Endothelial cell of umbilical vein (primary cell): Measurements from ENCODE around the gene RBM4. TPM values are rescaled to one million over a fixed set of nuclear protein-coding genes. Genes with fewer than 3 reads are reported as not detected.

ENCODE experiments used
- BruUV-seq: library from RNA; stranded (reverse); fragments of 400-500 nt; replicated peaks from 2 replicates; lab custom pipeline; 2021; lab: Mats Ljungman, UMichigan
- CTCF ChIA-PET: fragments of 300-600, 350-600 bp; sonication (Branson Sonifier 250); formaldehyde crosslinking; loops from one replicate; lab custom pipeline; 2021; ENCODE audit warnings: antibody characterized with exemption, inconsistent platforms; lab: Charles Lee
- POLR2A ChIA-PET: fragments of 300-600, 350-600 bp; sonication (Branson Sonifier 250); formaldehyde crosslinking; loops from one replicate; lab custom pipeline; 2021; ENCODE audit warnings: antibody characterized with exemption, inconsistent platforms; lab: Charles Lee
- DNase-seq: peaks from one replicate; pipeline ENCODE4 v3.0.0-alpha.2; 2011; ENCODE audit warnings: low read depth, low spot score
- FAIRE-seq: peaks from 2 replicates; lab custom pipeline; 2011; peaks lifted over from hg19 to GRCh38; lab: Jason Lieb, UNC
- H2AFZ ChIP-seq: 2 replicates; pipeline ENCODE4 v1.6.0; 2012; ENCODE audit warnings: low read depth, low read length, control low read depth, inconsistent platforms
- H3K27ac ChIP-seq: 2 replicates; pipeline ENCODE4 v1.5.1; 2011; ENCODE audit warnings: low read depth, mild to moderate bottlenecking, control low read depth, low read length, moderate library complexity; ENCODE audit not compliant: insufficient read depth
- H3K27me3 ChIP-seq, 2 experiments: 2 replicates each; pipeline versions ENCODE4 v1.6.0 to v1.6.1; 2011; ENCODE audit warnings: low read length in 2 of 2, mixed read lengths in 1 of 2; ENCODE audit not compliant: control insufficient read depth in 2 of 2, insufficient read depth in 2 of 2
- H3K36me3 ChIP-seq, 2 experiments: 2 replicates in 1 of 2; 3 replicates in 1 of 2; pipeline ENCODE4 v1.5.1; 2011; ENCODE audit warnings: low read length in 2 of 2, mild to moderate bottlenecking in 1 of 2, moderate library complexity in 1 of 2; ENCODE audit not compliant: control insufficient read depth in 2 of 2, insufficient read depth in 2 of 2; ENCODE audit errors: extremely low read depth in 1 of 2
- H3K4me1 ChIP-seq: 3 replicates; pipeline ENCODE4 v1.5.1; 2011; ENCODE audit warnings: mild to moderate bottlenecking, low read length; ENCODE audit not compliant: control insufficient read depth, insufficient read depth; ENCODE audit errors: extremely low read depth
- H3K4me2 ChIP-seq: 2 replicates; pipeline ENCODE4 v1.6.1; 2011; ENCODE audit warnings: low read length, control low read depth, mixed read lengths; ENCODE audit not compliant: insufficient read depth
- H3K4me3 ChIP-seq, 3 experiments: fragments of 200-600 bp in 1 of 3; sonication (generic), shearing (Covaris generic) in 1 of 3; replicated peaks in 1 of 3; 2 replicates each; pipeline ENCODE4 v1.5.1; 2011 to 2016; ENCODE audit warnings: control low read depth in 3 of 3, low read length in 3 of 3, mild to moderate bottlenecking in 2 of 3, inconsistent platforms in 1 of 3, low read depth in 1 of 3, moderate library complexity in 1 of 3; ENCODE audit not compliant: insufficient read depth in 1 of 3
- H3K79me2 ChIP-seq: 2 replicates; pipeline ENCODE4 v1.6.0; 2012; ENCODE audit warnings: low read length, inconsistent platforms; ENCODE audit not compliant: control insufficient read depth, insufficient read depth
- H3K9ac ChIP-seq: replicated peaks from 2 replicates; pipeline ENCODE3; 2011; ENCODE audit warnings: low read length, control low read depth; ENCODE audit not compliant: insufficient read depth; ENCODE audit errors: extremely low read depth
- H3K9me1 ChIP-seq: replicated peaks from 3 replicates; pipeline ENCODE4 v1.6.0; 2011; ENCODE audit warnings: mild to moderate bottlenecking, low read length; ENCODE audit not compliant: control insufficient read depth, insufficient read depth; ENCODE audit errors: extremely low read depth
- H3K9me3 ChIP-seq: replicated peaks from 2 replicates; pipeline ENCODE4 v1.5.1; 2012; ENCODE audit warnings: low read length, inconsistent platforms; ENCODE audit not compliant: control insufficient read depth, insufficient read depth
- H4K20me1 ChIP-seq: replicated peaks from 2 replicates; pipeline ENCODE3; 2011; ENCODE audit warnings: mild to moderate bottlenecking, low read length; ENCODE audit not compliant: control insufficient read depth, insufficient read depth; ENCODE audit errors: extremely low read depth
- CTCF ChIP-seq, 2 donors: IDR thresholded peaks; 1 replicate in 1 of 2; 2 replicates in 1 of 2; pipeline ENCODE4 v1.5.1; 2011; ENCODE audit warnings: low read length in 2 of 2, mild to moderate bottlenecking in 2 of 2, moderate library complexity in 2 of 2, control low read depth in 1 of 2, inconsistent platforms in 1 of 2, low read depth in 1 of 2; ENCODE audit not compliant: insufficient read depth in 1 of 2; ENCODE audit errors: extremely low read depth in 1 of 2
- EZH2 ChIP-seq: IDR thresholded peaks from 2 replicates; pipeline ENCODE4 v1.6.1; 2012; ENCODE audit warnings: borderline replicate concordance, low read depth, mild to moderate bottlenecking, moderate library complexity, low read length, inconsistent platforms; ENCODE audit not compliant: severe bottlenecking
- FOS ChIP-seq: IDR thresholded peaks from 2 replicates; pipeline ENCODE4 v1.6.1; 2011; ENCODE audit warnings: mild to moderate bottlenecking, low read length, moderate library complexity, borderline replicate concordance; ENCODE audit not compliant: insufficient read depth
- GATA2 ChIP-seq: IDR thresholded peaks from 2 replicates; pipeline ENCODE4 v1.7.0; 2011; ENCODE audit warnings: low read depth, mild to moderate bottlenecking, moderate library complexity, mixed read lengths, low read length; ENCODE audit not compliant: insufficient read length, insufficient read depth
- JUN ChIP-seq: IDR thresholded peaks from 2 replicates; pipeline ENCODE4 v1.6.1; 2011; ENCODE audit warnings: borderline replicate concordance, low read depth; ENCODE audit not compliant: insufficient read length, insufficient read depth
- MAX ChIP-seq: IDR thresholded peaks from 2 replicates; pipeline ENCODE4 v1.6.1; 2011; ENCODE audit not compliant: insufficient read depth, insufficient read length
- MYC ChIP-seq: IDR thresholded peaks from one replicate; pipeline ENCODE4 v1.6.1; 2011; ENCODE audit warnings: mild to moderate bottlenecking, low read depth, low read length
- POLR2A ChIP-seq: IDR thresholded peaks from 2 replicates; pipeline ENCODE4 v1.6.1; 2012; ENCODE audit warnings: low read depth, mild to moderate bottlenecking, control low read depth, low read length
- POLR2AphosphoS5 ChIP-seq: IDR thresholded peaks from 2 replicates; pipeline ENCODE4 v1.6.1; 2012; ENCODE audit warnings: low read depth, mild to moderate bottlenecking, control low read depth, low read length, moderate library complexity; ENCODE audit not compliant: insufficient read depth
- dilution Hi-C: fragments of 300-500 bp; cut with MboI; formaldehyde crosslinking; loops from one replicate; pipeline ENCODE4 v1.15.0; 2019; ENCODE audit warnings: low sequenced_read_pairs; ENCODE audit not compliant: extremely low pct_ligation_motif_present
- intact Hi-C: fragments of 100-400 bp; cut with micrococcal nuclease; formaldehyde crosslinking; loops from one replicate; pipeline ENCODE4 v1.10.0; 2022
- polyA plus RNA-seq, 4 experiments: library from polyadenylated mRNA; depleted of rRNA in 3 of 4; stranded (reverse) in 3 of 4; unstranded in 1 of 4; fragments of >200 nt; gene quantifications; 2 replicates each; pipeline versions ENCODE4 v1.2.1 to v1.2.3, GENCODE V29; 2011 to 2012; ENCODE audit warnings: missing spikeins in 1 of 4
- total RNA-seq: library from RNA; stranded (reverse); gene quantifications from 2 replicates; pipeline ENCODE4 v1.2.3, GENCODE V29; 2021

RBM4 gene
- total and polyA plus RNA-seq, 2 donors (not counting 3 experiments of a cell fraction or from before 2014, with no cell fraction given) = 153 to 361 TPM

- DNase-seq = no peak
- no peak overlapping the region for H3K4me3 ChIP-seq
- no peak for FAIRE-seq
- H3K36me3 ChIP-seq = no peaks in the 10 kb centered on the region
- no peak overlapping the region for H2AFZ ChIP-seq
- no peaks in the 10 kb centered on the region for H3K9me3 ChIP-seq
- TF ChIP-seq MAX (no peak), MYC (no peak), JUN (no peak), FOS (no peak), GATA2 (no peak), CTCF (IDR thresholded peaks at IDR 0.05; ENCODE audit: extremely low read depth in 1 of 2, insufficient read depth in 1 of 2, low read depth in 1 of 2, low read length in 2 of 2) (no peak), EZH2 (no peak), POLR2A (no peak), POLR2AphosphoS5 (no peak)
- CTCF ChIA-PET = interaction anchor here (1.2 kb wide), 1 partner anchor 11 kb away, joined by 5 read pairs; no protein-coding TSS in a partner anchor
- no peaks in the 10 kb centered on the region for H3K27me3 ChIP-seq
- dilution Hi-C loops (no loop called here), intact Hi-C loops (loop anchor here (5.0 kb wide), 1 partner anchor 57 kb away; no protein-coding TSS in a partner anchor)
- no peak overlapping the region for H3K9ac ChIP-seq
- POLR2A ChIA-PET = no interaction called here
- no peaks in the 10 kb centered on the region for H3K79me2 ChIP-seq
- no peaks in the 10 kb centered on the region for H3K4me1 ChIP-seq
- BruUV-seq = no TSS peak
- H3K4me2 ChIP-seq = no peak overlapping the region
- H3K9me1 ChIP-seq = no peaks in the 10 kb centered on the region
- no peaks in the 10 kb centered on the region for H4K20me1 ChIP-seq
- no peak overlapping the region for H3K27ac ChIP-seq
These were observed 51.4 kb downstream of the RBM4 start for GRCh38 chr11:66689661-66690590.
